GM18907 (cell line): ENCODE data around the gene RDH16.
"Not testable (repeated sequence)": the region's sequence is repeated elsewhere in the genome, so short reads cannot be mapped to it uniquely, and the experiment has no call there.

Source experiments
- ATAC-seq: cut with Tn5 transposase; IDR thresholded peaks from one replicate; pipeline ENCODE4 v1.9.1; 2021; ENCODE audit warnings: mild to moderate bottlenecking, moderate library complexity; ENCODE audit not compliant: unreplicated experiment

Gene RDH16

GRCh38 chr12:56954958-56955355 is 2.5 kb downstream of the RDH16 start:
- no peak for ATAC-seq

- ATAC-seq, result no peak
Measured at GRCh38 chr12:56954057-56954957, 3.1 kb downstream of the RDH16 start.

GRCh38 chr12:56953314-56953713 is 4.1 kb downstream of the RDH16 start:
- ATAC-seq, result no peak

GRCh38 chr12:56951582-56952339 is 5.6 kb downstream of the RDH16 start:
- ATAC-seq, result no peak

GRCh38 chr12:56948881-56949280 is 8.5 kb downstream of the RDH16 start:
- ATAC-seq, result no peak

- ATAC-seq, result no peak
Measured at GRCh38 chr12:56948457-56948777, 9.0 kb downstream of the RDH16 start.

- ATAC-seq, result no peak
Measured at GRCh38 chr12:56947633-56948456, 9.6 kb downstream of the RDH16 start.

GRCh38 chr12:56943878-56944277 is 13.5 kb downstream of the RDH16 start:
- ATAC-seq, result no peak

GRCh38 chr12:56943374-56943773 is 14.0 kb downstream of the RDH16 start:
- ATAC-seq, result not testable (repeated sequence)

- ATAC-seq, result peak; percentile 64
Measured at GRCh38 chr12:56941299-56942017, 15.9 kb downstream of the RDH16 start.

GRCh38 chr12:56940942-56941298 is 16.5 kb downstream of the RDH16 start:
- not testable (repeated sequence) for ATAC-seq

- no peak for ATAC-seq
Measured at GRCh38 chr12:56935752-56936151, 21.7 kb downstream of the RDH16 start.

- ATAC-seq, result no peak
Measured at GRCh38 chr12:56935157-56935556, 22.3 kb downstream of the RDH16 start.

- ATAC-seq, result no peak
Measured at GRCh38 chr12:56933826-56934625, 23.4 kb downstream of the RDH16 start, which contains the start of gene SDR9C7. TSS of gene SDR9C7 (minus strand) at chr12:56934408. CDS start at chr12:56934261, 147 bp downstream.

GRCh38 chr12:56932867-56933266 is 24.5 kb downstream of the RDH16 start:
- ATAC-seq, result no peak

GRCh38 chr12:56932146-56932545 is 25.3 kb downstream of the RDH16 start:
- ATAC-seq, result no peak

- no peak for ATAC-seq
Measured at GRCh38 chr12:56931474-56931978, 25.9 kb downstream of the RDH16 start.

- ATAC-seq, result no peak
Measured at GRCh38 chr12:56930241-56930640, 27.2 kb downstream of the RDH16 start.

- ATAC-seq, result no peak
Measured at GRCh38 chr12:56929780-56930179, 27.6 kb downstream of the RDH16 start.

GRCh38 chr12:56928262-56928661 is 29.1 kb downstream of the RDH16 start:
- ATAC-seq, result no peak
